SK-N-SH treated with all-trans-retinoic acid at 6 μM for 48 hours (cell line): Measurements from ENCODE around the gene PALLD.

Source experiments
- ATAC-seq: fragments of 200-7000 bp; cut with Tn5 transposase; 3 replicates; pipeline ENCODE4 v1.9.1; 2020; ENCODE audit warnings: mild to moderate bottlenecking, moderate library complexity
- ARNTL ChIP-seq: fragments of 450-650 bp; formaldehyde crosslinking; IDR thresholded peaks from 2 replicates; pipeline ENCODE4 v1.5.0; 2020; ENCODE audit warnings: low read depth, mild to moderate bottlenecking, moderate library complexity, borderline replicate concordance
- BACH2 ChIP-seq: fragments of 250-450 bp; sonication (Bioruptor Pico); IDR thresholded peaks from 2 replicates; pipeline ENCODE4 v1.9.0; 2021; ENCODE audit warnings: mild to moderate bottlenecking, borderline replicate concordance
- CSDC2 ChIP-seq: fragments of 250-450 bp; sonication (Bioruptor Pico); IDR thresholded peaks from 2 replicates; pipeline ENCODE4 v1.5.0; 2020; ENCODE audit warnings: mild to moderate bottlenecking, moderate library complexity
- GLIS3 ChIP-seq: fragments of 250-450 bp; sonication (Bioruptor Pico); IDR thresholded peaks from 2 replicates; pipeline ENCODE4 v1.5.0; 2020; ENCODE audit warnings: mild to moderate bottlenecking, moderate library complexity
- ISL1 ChIP-seq: fragments of 250-450 bp; sonication (Bioruptor Pico); IDR thresholded peaks from 2 replicates; pipeline ENCODE4 v2.1.2; 2022; ENCODE audit warnings: mild to moderate bottlenecking, moderate library complexity
- PPARA ChIP-seq: fragments of 250-450 bp; sonication (Bioruptor Pico); IDR thresholded peaks from 2 replicates; pipeline ENCODE4 v1.5.0; 2020; ENCODE audit warnings: mild to moderate bottlenecking, borderline replicate concordance
- RARB ChIP-seq: fragments of 250-450 bp; sonication (Bioruptor Pico); IDR thresholded peaks from 2 replicates; pipeline ENCODE4 v1.8.0; 2021; ENCODE audit warnings: mild to moderate bottlenecking, moderate library complexity
- SNAI2 ChIP-seq: fragments of 250-450 bp; sonication (Bioruptor Pico); IDR thresholded peaks from 2 replicates; pipeline ENCODE4 v1.5.0; 2020; ENCODE audit warnings: mild to moderate bottlenecking, moderate library complexity
- TCF4 ChIP-seq: fragments of 250-450 bp; sonication (Bioruptor Pico); IDR thresholded peaks from 2 replicates; pipeline ENCODE4 v1.8.0; 2021; ENCODE audit warnings: mild to moderate bottlenecking, moderate library complexity, borderline replicate concordance
- TOX ChIP-seq: fragments of 250-450 bp; sonication (Bioruptor Pico); IDR thresholded peaks from 2 replicates; pipeline ENCODE4 v1.8.0; 2021; ENCODE audit warnings: mild to moderate bottlenecking, moderate library complexity, borderline replicate concordance
- ZC3H10 ChIP-seq: fragments of 250-450 bp; sonication (Bioruptor Pico); IDR thresholded peaks from 2 replicates; pipeline ENCODE4 v1.5.1; 2021; ENCODE audit warnings: mild to moderate bottlenecking, moderate library complexity
- ZFP3 ChIP-seq: fragments of 250-450 bp; sonication (Bioruptor Pico); IDR thresholded peaks from 2 replicates; pipeline ENCODE4 v1.5.0; 2020; ENCODE audit warnings: mild to moderate bottlenecking, moderate library complexity
- ZFP30 ChIP-seq: fragments of 450-650 bp; formaldehyde crosslinking; IDR thresholded peaks from 2 replicates; pipeline ENCODE4 v1.5.0; 2022; ENCODE audit warnings: mild to moderate bottlenecking, moderate library complexity
- ZNF70 ChIP-seq: fragments of 450-650 bp; formaldehyde crosslinking; IDR thresholded peaks from 2 replicates; pipeline ENCODE4 v1.5.0; 2020; ENCODE audit warnings: mild to moderate bottlenecking, moderate library complexity
- ZNF8 ChIP-seq: fragments of 450-650 bp; formaldehyde crosslinking; IDR thresholded peaks from 2 replicates; pipeline ENCODE4 v1.5.0; 2020; ENCODE audit warnings: mild to moderate bottlenecking, moderate library complexity
- TF ChIP-seq, protein P1 (sequence below): fragments of 250-450 bp; sonication (Bioruptor Pico); IDR thresholded peaks from 2 replicates; pipeline ENCODE4 v1.5.1; 2020; ENCODE audit warnings: low read depth, mild to moderate bottlenecking, moderate library complexity
- TF ChIP-seq, protein P2 (sequence below): fragments of 250-450 bp; sonication (Bioruptor Pico); IDR thresholded peaks from 2 replicates; pipeline ENCODE4 v1.8.0; 2020; ENCODE audit warnings: mild to moderate bottlenecking, moderate library complexity, borderline replicate concordance
- TF ChIP-seq, protein P3 (sequence below): fragments of 250-450 bp; sonication (Bioruptor Pico); IDR thresholded peaks from 2 replicates; pipeline ENCODE4 v1.5.1; 2021; ENCODE audit warnings: mild to moderate bottlenecking, moderate library complexity
- TF ChIP-seq, protein P4 (sequence below): fragments of 250-450 bp; sonication (Bioruptor Pico); IDR thresholded peaks from 2 replicates; pipeline ENCODE4 v1.8.0; 2021; ENCODE audit warnings: low read depth, mild to moderate bottlenecking, moderate library complexity, borderline replicate concordance

PALLD gene

DNA sequence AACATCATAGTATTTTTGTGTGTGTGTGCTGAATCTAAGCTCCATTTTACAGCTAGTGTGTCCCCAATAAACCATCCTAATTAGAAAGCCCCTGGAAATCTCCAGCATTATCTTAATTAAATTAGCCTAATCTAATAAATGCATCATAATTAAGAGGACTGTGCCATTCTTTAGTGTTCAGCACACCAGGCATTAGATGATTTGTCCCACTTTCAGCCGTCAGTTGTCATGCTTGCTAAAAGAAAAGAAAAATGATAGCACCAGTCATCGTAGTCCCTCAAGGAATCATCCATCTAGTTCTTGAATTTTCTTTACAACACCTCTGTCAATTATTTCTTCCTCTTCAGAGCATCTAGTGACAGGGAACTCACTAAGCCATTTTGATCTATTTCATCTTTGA, 155.9 kb downstream of the PALLD start:
- TF ChIP-seq ARNTL (CRISPR knock-in tag) (no peak), GLIS3 (CRISPR knock-in tag) (no peak), BACH2 (no peak), TOX (CRISPR knock-in tag) (no peak), ZFP3 (CRISPR knock-in tag) (no peak), CSDC2 (CRISPR knock-in tag) (no peak), PPARA (CRISPR knock-in tag) (no peak), ISL1 (CRISPR knock-in tag) (no peak), ZNF8 (CRISPR knock-in tag) (no peak), SNAI2 (CRISPR knock-in tag) (no peak), ZFP30 (CRISPR knock-in tag) (no peak), ZNF70 (CRISPR knock-in tag) (no peak), ZC3H10 (no peak)
- TF ChIP-seq, protein P1, sequence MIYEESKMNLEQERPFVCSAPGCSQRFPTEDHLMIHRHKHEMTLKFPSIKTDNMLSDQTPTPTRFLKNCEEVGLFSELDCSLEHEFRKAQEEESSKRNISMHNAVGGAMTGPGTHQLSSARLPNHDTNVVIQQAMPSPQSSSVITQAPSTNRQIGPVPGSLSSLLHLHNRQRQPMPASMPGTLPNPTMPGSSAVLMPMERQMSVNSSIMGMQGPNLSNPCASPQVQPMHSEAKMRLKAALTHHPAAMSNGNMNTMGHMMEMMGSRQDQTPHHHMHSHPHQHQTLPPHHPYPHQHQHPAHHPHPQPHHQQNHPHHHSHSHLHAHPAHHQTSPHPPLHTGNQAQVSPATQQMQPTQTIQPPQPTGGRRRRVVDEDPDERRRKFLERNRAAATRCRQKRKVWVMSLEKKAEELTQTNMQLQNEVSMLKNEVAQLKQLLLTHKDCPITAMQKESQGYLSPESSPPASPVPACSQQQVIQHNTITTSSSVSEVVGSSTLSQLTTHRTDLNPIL: no peak
- TF ChIP-seq, protein P2, sequence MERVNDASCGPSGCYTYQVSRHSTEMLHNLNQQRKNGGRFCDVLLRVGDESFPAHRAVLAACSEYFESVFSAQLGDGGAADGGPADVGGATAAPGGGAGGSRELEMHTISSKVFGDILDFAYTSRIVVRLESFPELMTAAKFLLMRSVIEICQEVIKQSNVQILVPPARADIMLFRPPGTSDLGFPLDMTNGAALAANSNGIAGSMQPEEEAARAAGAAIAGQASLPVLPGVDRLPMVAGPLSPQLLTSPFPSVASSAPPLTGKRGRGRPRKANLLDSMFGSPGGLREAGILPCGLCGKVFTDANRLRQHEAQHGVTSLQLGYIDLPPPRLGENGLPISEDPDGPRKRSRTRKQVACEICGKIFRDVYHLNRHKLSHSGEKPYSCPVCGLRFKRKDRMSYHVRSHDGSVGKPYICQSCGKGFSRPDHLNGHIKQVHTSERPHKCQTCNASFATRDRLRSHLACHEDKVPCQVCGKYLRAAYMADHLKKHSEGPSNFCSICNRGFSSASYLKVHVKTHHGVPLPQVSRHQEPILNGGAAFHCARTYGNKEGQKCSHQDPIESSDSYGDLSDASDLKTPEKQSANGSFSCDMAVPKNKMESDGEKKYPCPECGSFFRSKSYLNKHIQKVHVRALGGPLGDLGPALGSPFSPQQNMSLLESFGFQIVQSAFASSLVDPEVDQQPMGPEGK (CRISPR knock-in tag): no peak
- TF ChIP-seq, protein P3, sequence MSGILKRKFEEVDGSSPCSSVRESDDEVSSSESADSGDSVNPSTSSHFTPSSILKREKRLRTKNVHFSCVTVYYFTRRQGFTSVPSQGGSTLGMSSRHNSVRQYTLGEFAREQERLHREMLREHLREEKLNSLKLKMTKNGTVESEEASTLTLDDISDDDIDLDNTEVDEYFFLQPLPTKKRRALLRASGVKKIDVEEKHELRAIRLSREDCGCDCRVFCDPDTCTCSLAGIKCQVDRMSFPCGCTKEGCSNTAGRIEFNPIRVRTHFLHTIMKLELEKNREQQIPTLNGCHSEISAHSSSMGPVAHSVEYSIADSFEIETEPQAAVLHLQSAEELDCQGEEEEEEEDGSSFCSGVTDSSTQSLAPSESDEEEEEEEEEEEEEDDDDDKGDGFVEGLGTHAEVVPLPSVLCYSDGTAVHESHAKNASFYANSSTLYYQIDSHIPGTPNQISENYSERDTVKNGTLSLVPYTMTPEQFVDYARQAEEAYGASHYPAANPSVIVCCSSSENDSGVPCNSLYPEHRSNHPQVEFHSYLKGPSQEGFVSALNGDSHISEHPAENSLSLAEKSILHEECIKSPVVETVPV (CRISPR knock-in tag): no peak
- ATAC-seq: no peak

DNA sequence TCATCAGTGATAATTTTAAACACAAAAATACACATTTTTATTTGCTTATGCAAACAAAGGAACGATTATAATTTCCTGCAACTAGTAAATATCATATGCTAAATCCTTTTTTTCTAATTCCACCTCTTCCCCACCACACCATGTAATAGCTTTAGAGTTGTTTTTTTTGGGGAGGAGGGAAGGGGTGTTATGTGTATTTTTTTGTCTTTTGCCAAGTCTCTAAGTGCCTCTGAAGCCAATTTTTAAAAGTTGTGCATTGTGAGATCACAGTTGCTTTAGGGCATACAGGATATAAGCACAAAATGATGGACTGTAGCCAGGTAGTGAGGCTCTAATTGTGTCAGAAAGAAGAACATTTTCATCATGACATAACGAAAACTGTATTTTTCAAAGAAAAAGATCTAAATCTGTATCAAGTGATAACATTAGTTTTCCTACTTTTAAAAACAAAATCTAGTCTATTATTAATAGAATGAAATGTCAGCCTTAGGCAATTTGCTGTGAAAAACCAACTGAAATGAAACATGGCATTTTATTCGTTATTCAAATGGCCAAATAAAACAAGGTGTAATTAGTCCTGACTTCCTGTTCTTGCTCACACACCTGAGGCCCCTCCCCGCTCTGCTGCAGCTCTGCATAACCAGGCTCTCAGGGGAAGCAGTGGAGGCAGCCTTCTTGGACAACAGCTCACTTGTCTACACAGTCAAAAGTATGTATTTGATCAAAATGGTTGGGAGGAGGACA, 157.4 kb downstream of the PALLD start:
- no peak for ATAC-seq
- TF ChIP-seq GLIS3 (CRISPR knock-in tag): no peak
- no peak for TF ChIP-seq ZNF70 (CRISPR knock-in tag)
- no peak for TF ChIP-seq ARNTL (CRISPR knock-in tag)
- TF ChIP-seq, protein P4, sequence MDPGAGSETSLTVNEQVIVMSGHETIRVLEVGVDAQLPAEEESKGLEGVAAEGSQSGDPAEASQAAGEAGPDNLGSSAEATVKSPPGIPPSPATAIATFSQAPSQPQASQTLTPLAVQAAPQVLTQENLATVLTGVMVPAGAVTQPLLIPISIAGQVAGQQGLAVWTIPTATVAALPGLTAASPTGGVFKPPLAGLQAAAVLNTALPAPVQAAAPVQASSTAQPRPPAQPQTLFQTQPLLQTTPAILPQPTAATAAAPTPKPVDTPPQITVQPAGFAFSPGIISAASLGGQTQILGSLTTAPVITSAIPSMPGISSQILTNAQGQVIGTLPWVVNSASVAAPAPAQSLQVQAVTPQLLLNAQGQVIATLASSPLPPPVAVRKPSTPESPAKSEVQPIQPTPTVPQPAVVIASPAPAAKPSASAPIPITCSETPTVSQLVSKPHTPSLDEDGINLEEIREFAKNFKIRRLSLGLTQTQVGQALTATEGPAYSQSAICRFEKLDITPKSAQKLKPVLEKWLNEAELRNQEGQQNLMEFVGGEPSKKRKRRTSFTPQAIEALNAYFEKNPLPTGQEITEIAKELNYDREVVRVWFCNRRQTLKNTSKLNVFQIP (CRISPR knock-in tag): no peak
- TF ChIP-seq SNAI2 (CRISPR knock-in tag): no peak
- TF ChIP-seq TCF4 (CRISPR knock-in tag): no peak
- TF ChIP-seq, protein P2 (CRISPR knock-in tag): no peak

DNA sequence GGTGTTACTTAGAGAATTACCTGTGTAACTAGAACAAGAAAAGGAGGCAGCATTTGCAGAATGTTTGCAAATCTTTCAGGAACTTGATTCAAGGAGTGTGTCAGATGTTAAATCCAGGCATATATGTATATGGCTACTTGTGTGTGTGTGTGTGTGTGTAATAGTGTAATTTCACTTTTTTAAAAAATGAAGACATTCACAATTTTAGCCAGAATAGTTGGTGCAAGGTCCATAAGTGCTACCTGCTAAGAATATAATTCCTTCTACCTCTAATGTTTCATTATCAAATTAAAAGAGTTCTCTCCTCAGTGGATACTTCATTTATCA, 158.0 kb downstream of the PALLD start:
- no peak for TF ChIP-seq ARNTL (CRISPR knock-in tag)
- no peak for ATAC-seq

DNA sequence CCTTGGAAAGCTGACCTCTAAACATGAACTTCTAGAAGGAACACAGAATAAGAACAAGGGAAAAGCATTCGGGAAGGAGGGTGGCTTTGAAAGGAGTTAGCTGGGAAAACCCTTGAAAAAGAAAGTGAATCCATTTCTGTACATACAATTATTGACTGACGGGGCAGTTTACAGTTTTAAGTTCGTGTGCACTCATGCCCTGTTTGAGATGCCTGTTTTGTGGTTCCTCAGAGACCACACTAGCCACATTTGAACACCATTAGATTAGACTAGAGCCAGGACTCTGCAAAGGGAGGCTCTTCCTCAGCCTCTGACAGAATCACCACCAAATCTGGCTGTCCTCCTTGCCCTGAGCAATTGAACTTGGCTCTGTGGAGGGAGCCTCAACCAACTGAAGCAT, 158.3 kb downstream of the PALLD start:
- TF ChIP-seq TCF4 (CRISPR knock-in tag) (no peak), ZNF8 (CRISPR knock-in tag) (no peak), BACH2 (no peak), GLIS3 (CRISPR knock-in tag) (no peak), ARNTL (CRISPR knock-in tag) (no peak), ZNF70 (CRISPR knock-in tag) (no peak), ISL1 (CRISPR knock-in tag) (no peak), RARB (no peak)
- TF ChIP-seq, protein P1: no peak
- TF ChIP-seq, protein P2 (CRISPR knock-in tag): no peak
- TF ChIP-seq, protein P4 (CRISPR knock-in tag): no peak
- no peak for ATAC-seq
